GM23338 (cell line): ENCODE measurements around the gene CMTM5. TPM values are rescaled to one million over a fixed set of nuclear protein-coding genes. Genes with fewer than 3 reads are reported as not detected.

Source experiments
- ATAC-seq: fragments of 200-7000 bp; cut with Tn5 transposase; 3 replicates; pipeline ENCODE4 v1.9.1; 2020
- DNase-seq: peaks from one replicate; pipeline ENCODE4 v3.0.0-alpha.2; 2015; ENCODE audit warnings: low spot score
- H2AFZ ChIP-seq: fragments of 200-600 bp; sonication (generic); 2 replicates; pipeline ENCODE4 v1.8.0; 2016; ENCODE audit warnings: antibody characterized with exemption, mild to moderate bottlenecking, moderate library complexity
- H3F3A ChIP-seq: fragments of 200-600 bp; sonication (generic); replicated peaks from 2 replicates; pipeline ENCODE4 v1.8.0; 2017; ENCODE audit warnings: antibody characterized with exemption, mixed run types, low read depth
- H3K27ac ChIP-seq: fragments of 200-600 bp; sonication (generic); 2 replicates; pipeline ENCODE4 v1.6.1; 2016; ENCODE audit warnings: low read depth
- H3K27me3 ChIP-seq: fragments of 200-600 bp; sonication (generic); 2 replicates; pipeline ENCODE4 v1.8.0; 2016; ENCODE audit warnings: mild to moderate bottlenecking, mixed run types, moderate library complexity; ENCODE audit not compliant: insufficient read depth
- H3K36me3 ChIP-seq: fragments of 200-600 bp; sonication (generic); 2 replicates; pipeline ENCODE4 v1.8.0; 2016; ENCODE audit warnings: mild to moderate bottlenecking; ENCODE audit not compliant: insufficient read depth
- H3K4me1 ChIP-seq: fragments of 200-600 bp; sonication (generic); 2 replicates; pipeline ENCODE4 v1.8.0; 2016; ENCODE audit warnings: mild to moderate bottlenecking, moderate library complexity; ENCODE audit not compliant: insufficient read depth
- H3K4me2 ChIP-seq: fragments of 200-600 bp; sonication (generic); 2 replicates; pipeline ENCODE4 v1.7.1; 2017; ENCODE audit warnings: mixed run types
- H3K4me3 ChIP-seq: fragments of 200-600 bp; sonication (generic); 2 replicates; pipeline ENCODE4 v1.6.1; 2016; ENCODE audit warnings: mixed run types
- H3K79me2 ChIP-seq: fragments of 200-600 bp; sonication (generic); replicated peaks from 2 replicates; pipeline ENCODE4 v1.8.0; 2017; ENCODE audit warnings: mild to moderate bottlenecking; ENCODE audit not compliant: insufficient read depth
- H3K9me2 ChIP-seq: fragments of 200-600 bp; sonication (generic); 2 replicates; pipeline ENCODE4 v1.8.0; 2017; ENCODE audit not compliant: insufficient read depth
- H4K20me1 ChIP-seq: fragments of 200-600 bp; sonication (generic); replicated peaks from 2 replicates; pipeline ENCODE4 v1.8.0; 2017; ENCODE audit warnings: mild to moderate bottlenecking; ENCODE audit not compliant: insufficient read depth
- H3K27ac Mint-ChIP-seq: 2 replicates; pipeline ENCODE4 v1.8.0; 2020; ENCODE audit warnings: inconsistent platforms, mild to moderate bottlenecking, moderate library complexity, mixed read lengths
- H3K27me3 Mint-ChIP-seq: 3 replicates; pipeline ENCODE4 v1.8.0; 2022; ENCODE audit warnings: low read depth, mild to moderate bottlenecking, moderate library complexity, mixed read lengths, inconsistent platforms; ENCODE audit not compliant: insufficient read depth, poor library complexity
- H3K36me3 Mint-ChIP-seq: 3 replicates; pipeline ENCODE4 v1.8.0; 2021; ENCODE audit warnings: low read depth, mild to moderate bottlenecking, inconsistent platforms, moderate library complexity, mixed read lengths
- H3K4me1 Mint-ChIP-seq: 3 replicates; pipeline ENCODE4 v1.8.0; 2020; ENCODE audit warnings: mild to moderate bottlenecking, inconsistent platforms, mixed read lengths
- H3K4me3 Mint-ChIP-seq: 3 replicates; pipeline ENCODE4 v1.8.0; 2021; ENCODE audit warnings: moderate library complexity, mild to moderate bottlenecking, inconsistent platforms, mixed read lengths
- H3K9me3 Mint-ChIP-seq: 3 replicates; pipeline ENCODE4 v1.8.0; 2020; ENCODE audit warnings: moderate library complexity, mild to moderate bottlenecking, inconsistent platforms, mixed read lengths
- CREB1 ChIP-seq: fragments of 250-450 bp; sonication (Bioruptor Pico); IDR thresholded peaks from 2 replicates; pipeline ENCODE4 v1.5.0; 2020; ENCODE audit warnings: low read depth, mild to moderate bottlenecking, moderate library complexity
- CTCF ChIP-seq, 2 experiments: fragments of 200-600 bp in 1 of 2; sonication (generic) in 1 of 2; conservative IDR thresholded peaks; 2 replicates each; pipeline versions ENCODE4 v1.5.1 to v1.6.1; 2016 to 2017; ENCODE audit warnings: antibody characterized with exemption in 2 of 2, low read depth in 2 of 2, mild to moderate bottlenecking in 2 of 2, moderate library complexity in 1 of 2
- EZH2phosphoT487 ChIP-seq: fragments of 200-600 bp; sonication (generic); IDR thresholded peaks from one replicate; pipeline ENCODE4 v1.8.1; 2018; ENCODE audit warnings: antibody characterized with exemption; ENCODE audit not compliant: unreplicated experiment
- JUNB ChIP-seq: IDR thresholded peaks from one replicate; pipeline ENCODE4 v1.6.1; 2016; ENCODE audit warnings: antibody characterized with exemption; ENCODE audit not compliant: unreplicated experiment
- NANOG ChIP-seq: IDR thresholded peaks from 2 replicates; pipeline ENCODE4 v1.6.1; 2016; ENCODE audit warnings: antibody characterized with exemption, borderline replicate concordance
- POLR2AphosphoS5 ChIP-seq: IDR thresholded peaks from 2 replicates; pipeline ENCODE4 v1.6.1; 2016; ENCODE audit warnings: antibody characterized with exemption, low read depth
- REST ChIP-seq: IDR thresholded peaks from one replicate; pipeline ENCODE4 v1.6.1; 2018; ENCODE audit warnings: antibody characterized with exemption; ENCODE audit not compliant: unreplicated experiment
- STAT1 ChIP-seq: IDR thresholded peaks from one replicate; pipeline ENCODE4 v1.6.1; 2016; ENCODE audit warnings: antibody characterized with exemption; ENCODE audit not compliant: unreplicated experiment
- ZNF114 ChIP-seq: fragments of 250-450 bp; sonication (Bioruptor Pico); IDR thresholded peaks from 2 replicates; pipeline ENCODE4 v1.5.0; 2020; ENCODE audit warnings: mild to moderate bottlenecking, moderate library complexity
- ZNF462 ChIP-seq: fragments of 250-450 bp; sonication (Bioruptor Pico); IDR thresholded peaks from 2 replicates; pipeline ENCODE4 v1.5.0; 2020; ENCODE audit warnings: mild to moderate bottlenecking, moderate library complexity
- polyA plus RNA-seq: library from polyadenylated mRNA; unstranded; fragments of >200 nt; fragmentation: Nextera tagmentation; extraction: Ambion mirVana; gene quantifications from 2 replicates; pipeline ENCODE4 v1.2.1, GENCODE V29; 2016
- total RNA-seq: library from RNA; depleted of rRNA; stranded (reverse); fragments of >200 nt; shearing (Covaris generic); gene quantifications from 2 replicates; pipeline ENCODE4 v1.2.3, GENCODE V29; 2014

CMTM5 gene
- total and polyA plus RNA-seq, 2 experiments from 2014 or later: 0.24 TPM; not detected in 1

GRCh38 chr14:23377198-23377550, 328 bp downstream of the CMTM5 start:
- no peak for ATAC-seq
- Histone ChIP-seq H3K4me3 (no peak overlapping the region), H3K4me2 (peak overlapping the region; percentile 78; the same call in 1 of the 2 replicates), H3K79me2 (no peaks in the 10 kb centered on the region), H3K27me3 (peaks cover 31% of the 10 kb centered on the region; the same call in 1 of the 2 replicates), H3F3A (no peaks in the 10 kb centered on the region), H4K20me1 (no peaks in the 10 kb centered on the region; the same call in 1 of the 2 replicates), H3K36me3 (no peaks in the 10 kb centered on the region), H2AFZ (0 out of 2 replicates have a peak overlapping the region, but pooled peaks have one; percentile 95), H3K27ac (no peak overlapping the region), H3K4me1 (peaks cover 9% of the 10 kb centered on the region; the same call in 1 of the 2 replicates), H3K9me2 (no peaks in the 10 kb centered on the region)
- no peak for TF ChIP-seq CTCF (conservative IDR thresholded peaks at IDR 0.05; ENCODE audit: low read depth in 2 of 2)
- no peak for TF ChIP-seq ZNF114
- TF ChIP-seq STAT1: no peak
- no peak for TF ChIP-seq EZH2phosphoT487
- no peak for TF ChIP-seq POLR2AphosphoS5
- no peak for TF ChIP-seq ZNF462 (CRISPR knock-in tag)
- no peak for TF ChIP-seq REST
- no peak for TF ChIP-seq NANOG
- no peak for TF ChIP-seq JUNB
- TF ChIP-seq CREB1 (CRISPR knock-in tag): no peak
- Mint-ChIP-seq H3K27ac (no peak overlapping the region), H3K4me1 (peaks cover 19% of the 10 kb centered on the region), H3K4me3 (no peak overlapping the region), H3K36me3 (no peaks in the 10 kb centered on the region), H3K27me3 (peaks cover 24% of the 10 kb centered on the region), H3K9me3 (no peaks in the 10 kb centered on the region; the same call in 2 of the 3 replicates)
- DNase-seq: no peak
